Endodermal cell (in vitro differentiated cells): ENCODE results near the gene CIC. TPM values are rescaled to one million over a fixed set of nuclear protein-coding genes. Genes with fewer than 3 reads are reported as not detected.
A peak's percentile ranks its signal among the peaks of the same experiment; 100 is the strongest.

Experiments used
- DNase-seq: peaks from one replicate; pipeline ENCODE4 v3.0.0-alpha.2; 2017
- H3K27ac ChIP-seq: 2 replicates; pipeline ENCODE4 v1.5.1; 2013; ENCODE audit warnings: mild to moderate bottlenecking, low read depth, low read length, moderate library complexity
- H3K27me3 ChIP-seq: 2 replicates; pipeline ENCODE4 v1.6.1; 2013; ENCODE audit warnings: mild to moderate bottlenecking, low read length, moderate library complexity; ENCODE audit not compliant: insufficient read depth, control insufficient read depth, poor library complexity, severe bottlenecking
- H3K36me3 ChIP-seq: 2 replicates; pipeline ENCODE4 v1.7.0; 2013; ENCODE audit warnings: mild to moderate bottlenecking, low read length, moderate library complexity; ENCODE audit not compliant: control insufficient read depth, insufficient read depth
- H3K4me1 ChIP-seq: one replicate; pipeline ENCODE4 v1.7.0; 2013; ENCODE audit warnings: low read length; ENCODE audit not compliant: control insufficient read depth, insufficient read depth
- H3K4me3 ChIP-seq: 2 replicates; pipeline ENCODE4 v1.5.1; 2013; ENCODE audit warnings: mild to moderate bottlenecking, low read length, moderate library complexity
- H3K9ac ChIP-seq: 2 replicates; pipeline ENCODE4 v1.6.1; 2013; ENCODE audit warnings: mild to moderate bottlenecking, low read length, moderate library complexity; ENCODE audit not compliant: poor library complexity, severe bottlenecking; ENCODE audit errors: extremely low read depth
- H3K9me3 ChIP-seq: 2 replicates; pipeline ENCODE4 v1.6.1; 2013; ENCODE audit warnings: mild to moderate bottlenecking, low read length, moderate library complexity; ENCODE audit not compliant: control insufficient read depth
- H3K27ac Mint-ChIP-seq: 2 replicates; pipeline ENCODE4 v1.8.0; 2020; ENCODE audit warnings: mixed read lengths
- H3K27me3 Mint-ChIP-seq: 2 replicates; pipeline ENCODE4 v1.8.0; 2021; ENCODE audit warnings: mild to moderate bottlenecking, mixed read lengths; ENCODE audit not compliant: insufficient read depth
- H3K36me3 Mint-ChIP-seq: 2 replicates; pipeline ENCODE4 v1.8.0; 2020; ENCODE audit warnings: low read depth, mixed read lengths
- H3K4me1 Mint-ChIP-seq: 2 replicates; pipeline ENCODE4 v1.8.0; 2020; ENCODE audit warnings: mixed read lengths
- H3K4me3 Mint-ChIP-seq: 2 replicates; pipeline ENCODE4 v1.8.0; 2020; ENCODE audit warnings: mild to moderate bottlenecking, moderate library complexity, mixed read lengths
- H3K9me3 Mint-ChIP-seq: 2 replicates; pipeline ENCODE4 v1.8.0; 2020; ENCODE audit warnings: mild to moderate bottlenecking, mixed read lengths
- WGBS, 2 experiments: methylation state at CpG; one replicate each; pipeline versions ENCODE4 v1.1.5 to v1.1.7; 2013; ENCODE audit warnings: missing lambda C conversion rate in 2 of 2, mixed read lengths in 1 of 2; ENCODE audit not compliant: insufficient coverage in 1 of 2, insufficient read length in 1 of 2; 5-methylcytosine and 5-hydroxymethylcytosine counted together
- total RNA-seq, 2 donors: library from RNA; stranded (reverse); fragmentation: NEBNext Ultra II Directional in 1 of 2; extraction: Animal tissue kit (Norgen Biotek cat#: 25700) in 1 of 2; gene quantifications; 2 replicates in 1 of 2; 3 replicates in 1 of 2; pipeline ENCODE4 v1.2.1, GENCODE V29; 2021
- TF ChIP-seq, protein P1 (sequence below): fragments of 200-600 bp; sonication (generic); conservative IDR thresholded peaks from 2 replicates; pipeline ENCODE4 v1.5.0; 2021; ENCODE audit warnings: antibody characterized with exemption, mild to moderate bottlenecking

The CIC gene
- total RNA-seq, 2 donors from 2014 or later = 48.6 to 57.6 TPM

DNA sequence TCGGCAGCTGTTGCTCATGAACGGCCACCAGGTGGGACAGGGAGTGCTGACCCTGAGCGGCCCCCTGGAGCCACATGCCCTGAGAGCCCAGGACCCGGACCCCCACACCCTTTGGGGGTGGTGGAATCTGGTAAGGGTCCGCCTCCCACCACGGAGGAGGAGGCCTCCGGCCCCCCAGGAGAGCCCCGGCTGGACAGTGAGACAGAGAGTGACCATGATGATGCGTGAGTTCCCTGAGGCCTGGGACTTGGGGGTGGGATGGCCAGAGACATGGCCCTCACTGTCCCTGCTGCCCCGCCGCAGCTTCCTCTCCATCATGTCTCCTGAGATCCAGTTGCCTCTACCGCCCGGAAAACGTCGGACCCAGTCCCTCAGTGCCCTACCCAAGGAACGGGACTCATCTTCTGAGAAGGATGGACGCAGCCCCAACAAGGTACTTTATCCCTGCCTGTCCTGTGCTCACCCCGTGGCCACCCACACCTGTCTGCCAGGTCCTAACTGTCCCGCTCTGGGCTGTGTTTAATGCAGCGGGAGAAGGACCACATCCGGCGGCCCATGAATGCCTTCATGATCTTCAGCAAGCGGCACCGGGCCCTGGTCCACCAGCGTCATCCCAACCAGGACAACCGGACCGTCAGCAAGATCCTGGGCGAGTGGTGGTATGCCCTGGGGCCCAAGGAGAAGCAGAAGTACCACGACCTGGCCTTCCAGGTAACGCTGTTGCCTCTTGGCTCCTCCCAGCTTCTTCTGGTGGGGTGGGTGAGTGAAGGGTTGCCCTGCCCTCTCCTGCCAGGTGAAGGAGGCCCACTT lies 18.2 kb downstream of the CIC start:
- Mint-ChIP-seq H3K9me3 (no peaks in the 10 kb centered on the region), H3K27me3 (no peaks in the 10 kb centered on the region), H3K36me3 (peaks cover 27% of the 10 kb centered on the region), H3K4me3 (no peak overlapping the region), H3K4me1 (peaks cover 17% of the 10 kb centered on the region), H3K27ac (no peak overlapping the region)
- H3K9ac ChIP-seq = no peak overlapping the region
- DNase-seq = no peak
- no peak overlapping the region for H3K4me3 ChIP-seq
- 94 to 96% methylated on average over 22 to 30 of the region's 30 CpGs for WGBS, 2 experiments
- TF ChIP-seq, protein P1, sequence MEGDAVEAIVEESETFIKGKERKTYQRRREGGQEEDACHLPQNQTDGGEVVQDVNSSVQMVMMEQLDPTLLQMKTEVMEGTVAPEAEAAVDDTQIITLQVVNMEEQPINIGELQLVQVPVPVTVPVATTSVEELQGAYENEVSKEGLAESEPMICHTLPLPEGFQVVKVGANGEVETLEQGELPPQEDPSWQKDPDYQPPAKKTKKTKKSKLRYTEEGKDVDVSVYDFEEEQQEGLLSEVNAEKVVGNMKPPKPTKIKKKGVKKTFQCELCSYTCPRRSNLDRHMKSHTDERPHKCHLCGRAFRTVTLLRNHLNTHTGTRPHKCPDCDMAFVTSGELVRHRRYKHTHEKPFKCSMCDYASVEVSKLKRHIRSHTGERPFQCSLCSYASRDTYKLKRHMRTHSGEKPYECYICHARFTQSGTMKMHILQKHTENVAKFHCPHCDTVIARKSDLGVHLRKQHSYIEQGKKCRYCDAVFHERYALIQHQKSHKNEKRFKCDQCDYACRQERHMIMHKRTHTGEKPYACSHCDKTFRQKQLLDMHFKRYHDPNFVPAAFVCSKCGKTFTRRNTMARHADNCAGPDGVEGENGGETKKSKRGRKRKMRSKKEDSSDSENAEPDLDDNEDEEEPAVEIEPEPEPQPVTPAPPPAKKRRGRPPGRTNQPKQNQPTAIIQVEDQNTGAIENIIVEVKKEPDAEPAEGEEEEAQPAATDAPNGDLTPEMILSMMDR = peak; percentile 44
- no peaks in the 10 kb centered on the region for H3K9me3 ChIP-seq
- no peak overlapping the region for H3K27ac ChIP-seq
- peaks cover 51% of the 10 kb centered on the region for H3K36me3 ChIP-seq
- H3K4me1 ChIP-seq = peaks cover 4% of the 10 kb centered on the region
- no peaks in the 10 kb centered on the region for H3K27me3 ChIP-seq

DNA sequence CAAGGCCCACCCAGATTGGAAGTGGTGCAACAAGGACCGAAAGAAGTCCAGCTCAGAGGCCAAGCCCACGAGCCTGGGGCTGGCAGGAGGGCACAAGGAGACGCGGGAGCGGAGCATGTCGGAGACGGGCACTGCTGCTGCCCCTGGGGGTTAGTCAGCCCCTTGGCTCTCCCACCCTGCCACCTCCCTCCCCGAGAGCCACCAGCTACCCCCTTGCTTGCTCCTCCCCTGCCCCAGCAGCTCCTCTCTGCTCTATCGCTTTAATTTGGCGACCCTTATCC lies 18.7 kb downstream of the CIC start:
- Mint-ChIP-seq H3K27ac (no peak overlapping the region), H3K27me3 (no peaks in the 10 kb centered on the region), H3K9me3 (no peaks in the 10 kb centered on the region), H3K4me1 (peaks cover 13% of the 10 kb centered on the region), H3K4me3 (no peak overlapping the region), H3K36me3 (peaks cover 27% of the 10 kb centered on the region)
- no peak overlapping the region for H3K4me3 ChIP-seq
- peaks cover 52% of the 10 kb centered on the region for H3K36me3 ChIP-seq
- no peaks in the 10 kb centered on the region for H3K4me1 ChIP-seq
- no peak overlapping the region for H3K27ac ChIP-seq
- WGBS, 2 experiments = 95% methylated on average over 2 to 10 of the region's 10 CpGs
- H3K27me3 ChIP-seq = no peaks in the 10 kb centered on the region
- no peaks in the 10 kb centered on the region for H3K9me3 ChIP-seq
- TF ChIP-seq, protein P1 = no peak
- H3K9ac ChIP-seq = no peak overlapping the region
- no peak for DNase-seq

DNA sequence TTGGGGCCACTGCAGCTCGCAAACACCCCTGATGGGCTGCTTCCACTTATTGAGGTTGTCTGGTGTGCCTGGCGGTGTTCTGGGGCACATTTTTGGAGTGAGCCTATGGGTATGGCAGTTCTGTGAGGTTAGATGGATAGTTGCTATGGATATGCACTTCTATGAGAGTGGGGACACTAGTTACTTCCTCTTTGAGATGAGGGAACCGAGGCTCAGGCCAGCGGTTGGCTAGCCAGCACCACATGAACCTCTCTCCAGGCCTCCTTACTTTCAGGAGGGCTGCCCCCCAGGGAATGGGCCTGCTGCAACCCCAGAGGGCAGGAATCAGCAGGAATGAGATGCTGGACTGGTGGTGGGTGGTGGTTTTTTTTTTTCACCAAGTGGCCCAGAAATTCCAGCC lies 19.3 kb downstream of the CIC start:
- Mint-ChIP-seq H3K4me1 (peaks cover 13% of the 10 kb centered on the region), H3K27ac (no peak overlapping the region), H3K27me3 (no peaks in the 10 kb centered on the region), H3K4me3 (no peak overlapping the region), H3K9me3 (no peaks in the 10 kb centered on the region), H3K36me3 (peaks cover 31% of the 10 kb centered on the region)
- H3K36me3 ChIP-seq = peaks cover 58% of the 10 kb centered on the region
- no peak overlapping the region for H3K9ac ChIP-seq
- no peaks in the 10 kb centered on the region for H3K4me1 ChIP-seq
- WGBS, 2 experiments = 88% methylated on average over 4 of the region's 4 CpGs; no CpG with 5 or more reads in 1 of the 2 experiments
- no peak overlapping the region for H3K4me3 ChIP-seq
- H3K27ac ChIP-seq = no peak overlapping the region
- no peaks in the 10 kb centered on the region for H3K27me3 ChIP-seq
- H3K9me3 ChIP-seq = no peaks in the 10 kb centered on the region
- no peak for DNase-seq
- TF ChIP-seq, protein P1 = no peak
